Activated CD8-positive, alpha-beta memory T cell treated with anti-CD3 and anti-CD28 coated beads, Interleukin-2, amount 50 U/mL, for 1 hour (primary cell): Measurements from ENCODE around the gene TMCC3.
A peak's percentile ranks its signal among the peaks of the same experiment; 100 is the strongest.

Experiments used
- DNase-seq: peaks from one replicate; pipeline ENCODE4 v3.0.0-alpha.2; 2020; ENCODE audit errors: extremely low read depth

TMCC3 gene

DNA sequence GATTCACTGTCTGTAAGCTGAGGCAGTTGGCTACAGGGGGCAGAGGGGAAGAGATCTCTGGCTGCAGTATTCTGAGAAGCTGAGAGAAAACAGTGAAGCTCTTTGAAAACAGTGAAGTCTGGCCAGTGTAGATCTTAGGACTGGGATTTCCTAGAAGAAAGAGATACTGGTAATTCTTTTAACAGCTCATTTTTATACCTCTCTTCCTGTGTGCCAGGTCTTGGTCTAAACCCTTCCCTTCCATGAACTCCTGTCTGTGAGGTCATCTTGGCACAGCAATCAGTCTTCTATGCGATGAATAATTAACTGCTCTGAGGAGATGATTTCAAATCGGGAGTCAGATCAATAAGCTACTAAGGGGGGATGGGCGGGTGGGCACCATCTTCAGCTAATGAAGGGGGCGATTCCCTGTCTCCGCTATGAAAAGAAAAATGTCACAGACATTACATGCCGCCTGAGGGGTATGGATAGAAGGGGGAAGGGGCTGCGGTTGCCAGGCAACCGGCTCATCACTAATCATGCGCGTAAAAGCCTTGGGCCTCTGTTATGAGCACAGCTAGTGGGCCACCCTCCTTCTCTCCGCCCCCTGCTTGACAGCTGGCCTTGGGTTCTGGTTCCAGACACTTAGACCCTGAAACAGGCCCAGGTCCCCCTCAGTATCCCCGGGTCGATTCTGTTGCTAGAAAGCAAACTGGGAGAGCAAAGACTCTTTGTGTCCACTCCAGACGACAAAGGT, 115.4 kb downstream of the TMCC3 start:
- DNase-seq = no peak

DNA sequence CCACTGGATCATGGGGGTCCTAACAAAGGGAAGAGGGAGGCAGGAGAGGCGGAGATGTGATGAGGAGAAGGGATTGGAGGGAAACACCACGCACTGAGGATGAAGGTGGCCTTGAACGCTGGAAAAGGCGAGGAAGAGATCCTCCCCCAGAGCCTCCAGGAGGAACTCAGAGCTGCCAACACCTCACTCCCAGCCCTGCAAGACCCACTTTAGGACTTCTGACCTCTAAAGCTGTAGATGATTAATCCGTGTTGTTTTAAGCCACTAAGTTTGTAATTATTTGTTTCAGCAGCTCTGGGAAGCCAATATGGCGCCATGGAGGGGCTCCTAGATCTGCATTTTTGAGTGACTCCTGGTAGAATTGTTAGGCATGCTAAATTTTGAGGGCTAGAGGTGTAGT, 116.1 kb downstream of the TMCC3 start:
- DNase-seq = no peak

DNA sequence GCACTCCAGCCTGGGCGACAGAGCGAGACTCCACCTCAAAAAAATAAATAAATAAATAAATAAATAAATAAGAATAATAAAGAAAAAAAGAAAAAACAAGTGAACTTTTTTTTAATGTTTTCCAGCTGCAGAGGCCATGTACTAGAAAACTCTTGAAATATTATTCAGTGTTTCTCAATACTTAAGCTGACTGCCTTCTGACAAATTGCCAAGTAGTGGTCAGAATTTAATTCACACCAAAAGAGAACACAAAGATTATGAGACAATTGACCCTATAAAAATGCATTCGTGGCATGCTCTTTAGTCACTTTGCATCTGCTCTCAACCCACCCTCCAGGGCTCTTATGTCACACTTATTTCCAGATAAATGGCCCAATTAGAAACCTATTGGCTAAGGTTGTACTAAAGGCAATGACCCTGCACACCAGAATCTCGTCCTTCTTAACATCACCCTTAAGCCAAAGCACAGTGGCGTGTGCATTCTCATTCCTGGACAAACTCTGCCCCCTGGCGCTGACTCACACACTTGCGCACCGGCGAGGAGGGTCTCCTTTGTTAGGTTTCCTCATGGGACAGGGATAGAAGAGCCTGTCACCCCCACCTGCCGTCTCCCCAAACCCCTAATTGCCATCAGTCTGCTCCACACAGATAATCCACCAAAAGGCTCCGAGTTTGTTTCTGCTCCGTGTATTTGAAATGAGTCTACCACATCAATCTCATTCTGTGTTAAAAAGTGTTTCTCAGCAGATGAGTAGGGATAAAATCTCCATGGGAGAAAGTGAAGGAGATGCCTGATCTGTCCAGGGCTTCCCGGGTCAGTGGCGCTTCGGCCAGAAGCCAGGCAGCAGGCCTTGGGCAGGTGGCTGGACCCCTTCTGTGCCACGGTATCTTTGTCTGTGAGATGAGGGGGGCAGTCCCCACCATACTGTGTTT, 117.6 kb downstream of the TMCC3 start:
- peak; percentile 22 for DNase-seq

DNA sequence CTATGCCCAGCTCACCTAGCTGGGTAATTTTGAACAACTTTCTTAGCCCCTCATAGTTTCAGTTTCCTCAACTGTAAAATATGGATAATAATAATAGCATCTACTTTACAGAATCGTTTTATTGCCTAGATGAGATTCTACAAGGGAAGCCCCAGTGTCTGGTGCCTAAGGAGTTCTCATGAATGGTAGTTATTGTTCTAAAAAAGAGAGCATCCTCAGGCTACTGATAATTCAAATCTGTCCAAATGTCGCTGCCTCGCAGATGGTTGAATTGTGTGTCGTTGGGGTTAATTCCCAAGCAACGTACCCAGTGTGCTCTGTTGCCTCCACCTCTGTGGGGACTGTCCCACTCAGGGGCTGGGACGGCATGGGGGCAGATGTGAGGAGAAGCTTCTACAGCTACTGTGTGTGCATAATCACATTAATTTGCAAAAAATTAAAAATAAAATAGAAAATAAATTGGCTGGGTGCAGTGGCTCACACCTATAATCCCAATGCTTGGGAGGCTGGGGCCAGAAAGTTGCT, 119.1 kb downstream of the TMCC3 start:
- DNase-seq = no peak

DNA sequence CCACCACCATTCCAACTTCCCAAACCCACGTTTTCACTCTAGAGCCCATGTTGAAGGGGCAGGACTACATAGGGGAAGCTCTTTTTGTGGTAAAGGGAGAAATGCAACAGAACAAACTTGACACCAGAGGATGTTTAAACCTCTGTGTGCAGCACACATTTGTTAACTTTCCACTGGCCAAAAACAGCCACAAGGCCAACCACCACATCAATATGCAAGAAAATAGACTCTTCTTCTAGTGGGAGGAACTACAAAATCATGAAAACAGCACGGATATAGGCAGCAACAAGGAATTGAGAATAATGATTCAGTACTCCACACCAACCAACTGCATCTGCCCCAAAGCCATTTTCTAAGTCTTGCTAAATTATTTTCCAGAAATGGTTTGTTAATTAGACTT, 124.4 kb downstream of the TMCC3 start:
- no peak for DNase-seq
